Measurements from ENCODE around the gene GTSE1. TPM values are rescaled to one million over a fixed set of nuclear protein-coding genes. Genes with fewer than 3 reads are reported as not detected.

The GTSE1 gene
- polyA plus RNA-seq, 2 of the 4 experiments (the other 2 are of a cell fraction): 11.5 to 25.7 TPM

DNA sequence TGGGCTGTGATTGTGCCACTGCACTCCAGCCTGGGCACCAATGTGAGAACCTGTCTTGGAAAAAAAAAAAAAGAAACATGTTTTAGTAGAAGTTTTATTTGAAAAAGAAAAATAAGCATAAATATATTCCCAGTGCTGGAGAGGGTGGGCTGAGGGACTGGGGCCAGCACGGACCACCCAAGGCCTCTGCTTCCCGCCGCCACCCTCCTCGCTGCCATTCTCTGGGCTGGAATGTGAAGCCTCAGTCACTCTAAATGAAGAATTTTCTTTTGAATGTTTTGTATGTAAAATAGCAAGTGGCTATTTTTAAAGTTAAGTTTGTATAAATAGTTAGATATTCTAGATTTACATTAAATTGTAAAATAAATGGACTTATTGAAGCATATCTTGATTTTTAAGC, 33.8 kb downstream of the GTSE1 start:
- no peak for TF ChIP-seq CBX8 (IDR thresholded peaks at IDR 0.05)
- no peak for TF ChIP-seq NR3C1 (IDR thresholded peaks at IDR 0.05)
- TF ChIP-seq FOSB (CRISPR knock-in tag; IDR thresholded peaks at IDR 0.05): no peak
- TF ChIP-seq ESRRA (IDR thresholded peaks at IDR 0.05; ENCODE audit: borderline replicate concordance, low read length): no peak
- TF ChIP-seq JUNB (IDR thresholded peaks at IDR 0.05): no peak
- TF ChIP-seq EP300 (IDR thresholded peaks at IDR 0.05): no peak
- no peak for TF ChIP-seq MYC (IDR thresholded peaks at IDR 0.05; ENCODE audit: borderline replicate concordance, low read length)
- no peak for TF ChIP-seq PHF8 (IDR thresholded peaks at IDR 0.05; ENCODE audit: borderline replicate concordance, low read depth)
- no peak for TF ChIP-seq RFX5 (IDR thresholded peaks at IDR 0.05)
- TF ChIP-seq RCOR1 (IDR thresholded peaks at IDR 0.05; ENCODE audit: low read depth, low read length): no peak
- TF ChIP-seq, protein P1, sequence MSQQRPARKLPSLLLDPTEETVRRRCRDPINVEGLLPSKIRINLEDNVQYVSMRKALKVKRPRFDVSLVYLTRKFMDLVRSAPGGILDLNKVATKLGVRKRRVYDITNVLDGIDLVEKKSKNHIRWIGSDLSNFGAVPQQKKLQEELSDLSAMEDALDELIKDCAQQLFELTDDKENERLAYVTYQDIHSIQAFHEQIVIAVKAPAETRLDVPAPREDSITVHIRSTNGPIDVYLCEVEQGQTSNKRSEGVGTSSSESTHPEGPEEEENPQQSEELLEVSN (IDR thresholded peaks at IDR 0.05; ENCODE audit: borderline replicate concordance, low read depth): no peak
- TF ChIP-seq, protein P2, sequence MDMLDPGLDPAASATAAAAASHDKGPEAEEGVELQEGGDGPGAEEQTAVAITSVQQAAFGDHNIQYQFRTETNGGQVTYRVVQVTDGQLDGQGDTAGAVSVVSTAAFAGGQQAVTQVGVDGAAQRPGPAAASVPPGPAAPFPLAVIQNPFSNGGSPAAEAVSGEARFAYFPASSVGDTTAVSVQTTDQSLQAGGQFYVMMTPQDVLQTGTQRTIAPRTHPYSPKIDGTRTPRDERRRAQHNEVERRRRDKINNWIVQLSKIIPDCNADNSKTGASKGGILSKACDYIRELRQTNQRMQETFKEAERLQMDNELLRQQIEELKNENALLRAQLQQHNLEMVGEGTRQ (IDR thresholded peaks at IDR 0.05): no peak
- TF ChIP-seq HDAC2 (IDR thresholded peaks at IDR 0.05): no peak
- no peak for TF ChIP-seq MAFK (IDR thresholded peaks at IDR 0.05; ENCODE audit: partially characterized antibody)
- TF ChIP-seq MAZ (IDR thresholded peaks at IDR 0.05; ENCODE audit: borderline replicate concordance, low read depth, low read length): no peak
- TF ChIP-seq NFE2L2 (conservative IDR thresholded peaks at IDR 0.05; ENCODE audit: low read length): no peak
- no peak for TF ChIP-seq ZSCAN20 (CRISPR knock-in tag; IDR thresholded peaks at IDR 0.05)
- no peak for TF ChIP-seq RNF2 (IDR thresholded peaks at IDR 0.05; ENCODE audit: borderline replicate concordance, low read depth)
- no peak for TF ChIP-seq CHD2 (IDR thresholded peaks at IDR 0.05; ENCODE audit: low read length, partially characterized antibody)
- WGBS (ENCODE audit: missing lambda C conversion rate): 92% methylated on average over 4 of the region's 4 CpGs
- Histone ChIP-seq H3K4me3 (no peak overlapping the region), H3K9me3 (no peaks in the 10 kb centered on the region), H3K4me1 (no peaks in the 10 kb centered on the region), H3K4me2 (no peak overlapping the region), H3K27ac (no peak overlapping the region)
- CTCF ChIA-PET: interaction anchor here (1.2 to 2.3 kb wide), 3 partner anchors 16 to 208 kb away, joined by 3 to 7 read pairs (median 3); no protein-coding TSS in a partner anchor
- FAIRE-seq (no peak), ATAC-seq (no peak), DNase-seq (ENCODE audit: low read depth in 1 of 2, low spot score in 1 of 2) (no peak)
- POLR2A ChIA-PET: no interaction called here

DNA sequence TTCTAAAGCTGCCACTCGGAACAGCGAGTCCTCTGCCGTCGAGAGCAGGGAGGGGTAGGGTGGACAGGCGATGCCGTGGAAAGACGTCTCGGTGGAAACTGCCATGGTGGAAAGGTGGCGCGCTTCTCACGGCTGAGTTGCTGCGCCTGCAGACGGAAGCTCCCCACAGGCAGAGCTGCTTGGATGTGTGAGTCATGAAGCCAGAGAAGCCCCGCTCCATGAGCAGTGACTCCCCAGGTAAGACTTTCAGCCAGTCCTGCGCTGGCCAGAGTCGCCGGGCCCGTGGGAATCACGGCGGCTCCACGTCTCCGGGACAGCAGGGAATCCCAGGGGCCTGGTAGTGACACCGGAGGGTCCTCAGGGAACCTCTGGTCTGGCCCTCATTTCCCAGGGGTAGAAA, 34.8 kb downstream of the GTSE1 start:
- ChIA-PET POLR2A (no interaction called here), CTCF (interaction anchor here (1.1 to 2.3 kb wide), 2 partner anchors 16 to 209 kb away, joined by 3 to 7 read pairs; no protein-coding TSS in a partner anchor)
- H3K27ac ChIP-seq: no peak overlapping the region
- TF ChIP-seq CBX2 (IDR thresholded peaks at IDR 0.05; ENCODE audit: borderline replicate concordance, low read depth) (no peak), NR3C1 (IDR thresholded peaks at IDR 0.05) (no peak), FOSL2 (IDR thresholded peaks at IDR 0.05) (no peak), FOSL2 (CRISPR knock-in tag; IDR thresholded peaks at IDR 0.05) (no peak), POLR2A (IDR thresholded peaks at IDR 0.05; ENCODE audit: low read length) (no peak), MAFK (IDR thresholded peaks at IDR 0.05; ENCODE audit: partially characterized antibody) (no peak), CBX8 (IDR thresholded peaks at IDR 0.05) (no peak), TP53 (CRISPR knock-in tag; IDR thresholded peaks at IDR 0.05) (no peak), ZSCAN20 (CRISPR knock-in tag; IDR thresholded peaks at IDR 0.05) (no peak)
- TF ChIP-seq, protein P3, sequence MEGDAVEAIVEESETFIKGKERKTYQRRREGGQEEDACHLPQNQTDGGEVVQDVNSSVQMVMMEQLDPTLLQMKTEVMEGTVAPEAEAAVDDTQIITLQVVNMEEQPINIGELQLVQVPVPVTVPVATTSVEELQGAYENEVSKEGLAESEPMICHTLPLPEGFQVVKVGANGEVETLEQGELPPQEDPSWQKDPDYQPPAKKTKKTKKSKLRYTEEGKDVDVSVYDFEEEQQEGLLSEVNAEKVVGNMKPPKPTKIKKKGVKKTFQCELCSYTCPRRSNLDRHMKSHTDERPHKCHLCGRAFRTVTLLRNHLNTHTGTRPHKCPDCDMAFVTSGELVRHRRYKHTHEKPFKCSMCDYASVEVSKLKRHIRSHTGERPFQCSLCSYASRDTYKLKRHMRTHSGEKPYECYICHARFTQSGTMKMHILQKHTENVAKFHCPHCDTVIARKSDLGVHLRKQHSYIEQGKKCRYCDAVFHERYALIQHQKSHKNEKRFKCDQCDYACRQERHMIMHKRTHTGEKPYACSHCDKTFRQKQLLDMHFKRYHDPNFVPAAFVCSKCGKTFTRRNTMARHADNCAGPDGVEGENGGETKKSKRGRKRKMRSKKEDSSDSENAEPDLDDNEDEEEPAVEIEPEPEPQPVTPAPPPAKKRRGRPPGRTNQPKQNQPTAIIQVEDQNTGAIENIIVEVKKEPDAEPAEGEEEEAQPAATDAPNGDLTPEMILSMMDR (IDR thresholded peaks at IDR 0.05): no peak
- TF ChIP-seq, protein P4, sequence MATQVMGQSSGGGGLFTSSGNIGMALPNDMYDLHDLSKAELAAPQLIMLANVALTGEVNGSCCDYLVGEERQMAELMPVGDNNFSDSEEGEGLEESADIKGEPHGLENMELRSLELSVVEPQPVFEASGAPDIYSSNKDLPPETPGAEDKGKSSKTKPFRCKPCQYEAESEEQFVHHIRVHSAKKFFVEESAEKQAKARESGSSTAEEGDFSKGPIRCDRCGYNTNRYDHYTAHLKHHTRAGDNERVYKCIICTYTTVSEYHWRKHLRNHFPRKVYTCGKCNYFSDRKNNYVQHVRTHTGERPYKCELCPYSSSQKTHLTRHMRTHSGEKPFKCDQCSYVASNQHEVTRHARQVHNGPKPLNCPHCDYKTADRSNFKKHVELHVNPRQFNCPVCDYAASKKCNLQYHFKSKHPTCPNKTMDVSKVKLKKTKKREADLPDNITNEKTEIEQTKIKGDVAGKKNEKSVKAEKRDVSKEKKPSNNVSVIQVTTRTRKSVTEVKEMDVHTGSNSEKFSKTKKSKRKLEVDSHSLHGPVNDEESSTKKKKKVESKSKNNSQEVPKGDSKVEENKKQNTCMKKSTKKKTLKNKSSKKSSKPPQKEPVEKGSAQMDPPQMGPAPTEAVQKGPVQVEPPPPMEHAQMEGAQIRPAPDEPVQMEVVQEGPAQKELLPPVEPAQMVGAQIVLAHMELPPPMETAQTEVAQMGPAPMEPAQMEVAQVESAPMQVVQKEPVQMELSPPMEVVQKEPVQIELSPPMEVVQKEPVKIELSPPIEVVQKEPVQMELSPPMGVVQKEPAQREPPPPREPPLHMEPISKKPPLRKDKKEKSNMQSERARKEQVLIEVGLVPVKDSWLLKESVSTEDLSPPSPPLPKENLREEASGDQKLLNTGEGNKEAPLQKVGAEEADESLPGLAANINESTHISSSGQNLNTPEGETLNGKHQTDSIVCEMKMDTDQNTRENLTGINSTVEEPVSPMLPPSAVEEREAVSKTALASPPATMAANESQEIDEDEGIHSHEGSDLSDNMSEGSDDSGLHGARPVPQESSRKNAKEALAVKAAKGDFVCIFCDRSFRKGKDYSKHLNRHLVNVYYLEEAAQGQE (IDR thresholded peaks at IDR 0.05): no peak
- TF ChIP-seq, protein P5, sequence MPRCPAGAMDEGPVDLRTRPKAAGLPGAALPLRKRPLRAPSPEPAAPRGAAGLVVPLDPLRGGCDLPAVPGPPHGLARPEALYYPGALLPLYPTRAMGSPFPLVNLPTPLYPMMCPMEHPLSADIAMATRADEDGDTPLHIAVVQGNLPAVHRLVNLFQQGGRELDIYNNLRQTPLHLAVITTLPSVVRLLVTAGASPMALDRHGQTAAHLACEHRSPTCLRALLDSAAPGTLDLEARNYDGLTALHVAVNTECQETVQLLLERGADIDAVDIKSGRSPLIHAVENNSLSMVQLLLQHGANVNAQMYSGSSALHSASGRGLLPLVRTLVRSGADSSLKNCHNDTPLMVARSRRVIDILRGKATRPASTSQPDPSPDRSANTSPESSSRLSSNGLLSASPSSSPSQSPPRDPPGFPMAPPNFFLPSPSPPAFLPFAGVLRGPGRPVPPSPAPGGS (IDR thresholded peaks at IDR 0.05): no peak
- no peaks in the 10 kb centered on the region; the same call in 2 of the 3 replicates for H3K4me1 ChIP-seq
- DNase-seq (ENCODE audit: low read depth in 1 of 2, low spot score in 1 of 2): no peak
- no peaks in the 10 kb centered on the region for H3K9me3 ChIP-seq
- 96% methylated on average over 15 of the region's 23 CpGs for WGBS (ENCODE audit: missing lambda C conversion rate)
- ATAC-seq: no peak
- H3K4me2 ChIP-seq: no peak overlapping the region
- no peak overlapping the region for H3K4me3 ChIP-seq
- no peak for FAIRE-seq
